Progenitor cell of endocrine pancreas (in vitro differentiated cells): ENCODE data around the gene ELOVL6. TPM values are rescaled to one million over a fixed set of nuclear protein-coding genes. Genes with fewer than 3 reads are reported as not detected.

Source experiments
- DNase-seq: peaks from one replicate; pipeline ENCODE4 v3.0.0; 2021; ENCODE audit warnings: low spot score; ENCODE audit not compliant: unreplicated experiment
- H3K27ac Mint-ChIP-seq: 2 replicates; pipeline ENCODE4 v1.8.0; 2021; ENCODE audit warnings: mild to moderate bottlenecking, moderate library complexity, mixed read lengths
- H3K27me3 Mint-ChIP-seq: 2 replicates; pipeline ENCODE4 v1.8.0; 2021; ENCODE audit warnings: mixed read lengths
- H3K36me3 Mint-ChIP-seq: 2 replicates; pipeline ENCODE4 v1.8.0; 2022; ENCODE audit warnings: mixed read lengths; ENCODE audit not compliant: insufficient read depth
- H3K4me1 Mint-ChIP-seq: 2 replicates; pipeline ENCODE4 v1.8.0; 2021; ENCODE audit warnings: low read depth, mixed read lengths
- H3K4me3 Mint-ChIP-seq: 2 replicates; pipeline ENCODE4 v1.8.0; 2021; ENCODE audit warnings: low read depth, mild to moderate bottlenecking, moderate library complexity, mixed read lengths
- H3K9me3 Mint-ChIP-seq: 2 replicates; pipeline ENCODE4 v1.8.0; 2021; ENCODE audit warnings: low read depth, mixed read lengths
- CTCF ChIP-seq: fragments of 200-600 bp; sonication (generic); IDR thresholded peaks from one replicate; pipeline ENCODE4 v1.5.0; 2021; ENCODE audit warnings: antibody characterized with exemption, mild to moderate bottlenecking; ENCODE audit not compliant: unreplicated experiment
- total RNA-seq: library from RNA; stranded (reverse); gene quantifications from 2 replicates; pipeline ENCODE4 v1.2.1, GENCODE V29; 2021

The ELOVL6 gene
- total RNA-seq, 1 donor from 2014 or later = 34.3 TPM

- TF ChIP-seq CTCF = no peak
- Mint-ChIP-seq H3K4me3 (no peak overlapping the region), H3K27ac (no peak overlapping the region), H3K4me1 (peaks cover 8% of the 10 kb centered on the region), H3K27me3 (no peaks in the 10 kb centered on the region), H3K9me3 (no peaks in the 10 kb centered on the region), H3K36me3 (no peaks in the 10 kb centered on the region)
- no peak for DNase-seq
Observed at GRCh38 chr4:110202024-110202423, 3.6 kb upstream of the ELOVL6 start.

GRCh38 chr4:110201502-110201901, 3.1 kb upstream of the ELOVL6 start:
- H3K4me3 Mint-ChIP-seq = no peak overlapping the region
- no peaks in the 10 kb centered on the region for H3K36me3 Mint-ChIP-seq
- no peak overlapping the region for H3K27ac Mint-ChIP-seq
- H3K27me3 Mint-ChIP-seq = no peaks in the 10 kb centered on the region
- H3K4me1 Mint-ChIP-seq = peaks cover 8% of the 10 kb centered on the region
- no peak for TF ChIP-seq CTCF
- no peak for DNase-seq
- H3K9me3 Mint-ChIP-seq = no peaks in the 10 kb centered on the region

GRCh38 chr4:110200689-110201088, 2.3 kb upstream of the ELOVL6 start:
- peaks cover 12% of the 10 kb centered on the region for H3K4me1 Mint-ChIP-seq
- no peak overlapping the region for H3K27ac Mint-ChIP-seq
- DNase-seq = no peak
- no peak for TF ChIP-seq CTCF
- H3K36me3 Mint-ChIP-seq = no peaks in the 10 kb centered on the region
- no peaks in the 10 kb centered on the region for H3K27me3 Mint-ChIP-seq
- no peak overlapping the region for H3K4me3 Mint-ChIP-seq
- no peaks in the 10 kb centered on the region for H3K9me3 Mint-ChIP-seq

GRCh38 chr4:110198049-110198434, 373 bp downstream of the ELOVL6 start:
- H3K4me3 Mint-ChIP-seq = peak overlapping the region; percentile 95
- no peak for DNase-seq
- H3K36me3 Mint-ChIP-seq = no peaks in the 10 kb centered on the region
- no peaks in the 10 kb centered on the region for H3K27me3 Mint-ChIP-seq
- H3K4me1 Mint-ChIP-seq = peaks cover 25% of the 10 kb centered on the region
- no peaks in the 10 kb centered on the region for H3K9me3 Mint-ChIP-seq
- no peak for TF ChIP-seq CTCF
- peak overlapping the region; percentile 87 for H3K27ac Mint-ChIP-seq

- no peak for TF ChIP-seq CTCF
- no peaks in the 10 kb centered on the region for H3K36me3 Mint-ChIP-seq
- H3K4me1 Mint-ChIP-seq = peaks cover 28% of the 10 kb centered on the region
- H3K27me3 Mint-ChIP-seq = no peaks in the 10 kb centered on the region
- H3K4me3 Mint-ChIP-seq = peak overlapping the region; percentile 95
- no peaks in the 10 kb centered on the region for H3K9me3 Mint-ChIP-seq
- peak; percentile 20 for DNase-seq
- H3K27ac Mint-ChIP-seq = peak overlapping the region; percentile 87
Observed at GRCh38 chr4:110197529-110198042, 829 bp downstream of the ELOVL6 start.
